NCI-H748 treated with DMSO at 0.1 percent for 48 hours (cell line): ENCODE results near the gene PARD3.
"Not testable (repeated sequence)": the region's sequence is repeated elsewhere in the genome, so short reads cannot be mapped to it uniquely, and the experiment has no call there.

Experiments
- DNase-seq: peaks from one replicate; lab custom pipeline; 2025; lab: John Stamatoyannopoulos, UW

PARD3 gene

DNA sequence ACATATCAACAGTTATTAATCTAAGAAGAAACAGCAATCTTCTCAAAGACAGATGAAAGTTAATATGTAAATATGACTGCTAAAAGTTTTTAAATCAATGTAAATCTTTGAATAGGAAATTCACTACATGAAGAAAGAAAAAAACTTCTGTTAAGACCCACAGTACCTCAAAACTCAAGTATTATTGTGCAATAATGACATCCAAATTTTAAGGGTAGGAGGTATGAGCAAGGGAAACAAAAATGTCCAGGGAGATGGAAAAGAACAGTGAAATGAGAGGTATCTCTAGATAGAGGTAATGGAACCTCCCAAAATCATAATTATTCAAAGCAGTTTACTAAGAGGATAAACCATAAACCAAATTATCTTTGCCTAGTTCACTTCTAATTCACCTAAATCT, 436.8 kb downstream of the PARD3 start:
- DNase-seq = no peak

DNA sequence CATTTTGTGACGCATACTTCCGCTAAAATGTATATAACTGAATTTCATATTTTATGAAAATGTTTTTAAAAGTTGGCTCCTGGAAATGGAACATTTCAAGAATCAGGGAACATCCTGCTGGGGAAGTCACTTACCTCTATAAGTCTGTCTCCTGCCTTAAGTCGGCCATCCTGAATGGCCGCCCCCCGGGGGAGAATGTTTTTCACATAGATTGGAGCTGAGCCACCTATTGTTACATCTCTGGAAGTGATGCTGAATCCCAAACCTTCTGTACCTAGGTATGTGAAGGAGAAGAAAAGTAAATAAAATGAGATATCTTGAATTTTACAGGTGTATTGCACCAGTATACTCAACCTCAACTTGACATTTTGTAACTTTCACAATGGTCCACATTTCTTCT, 437.3 kb downstream of the PARD3 start:
- DNase-seq = no peak

DNA sequence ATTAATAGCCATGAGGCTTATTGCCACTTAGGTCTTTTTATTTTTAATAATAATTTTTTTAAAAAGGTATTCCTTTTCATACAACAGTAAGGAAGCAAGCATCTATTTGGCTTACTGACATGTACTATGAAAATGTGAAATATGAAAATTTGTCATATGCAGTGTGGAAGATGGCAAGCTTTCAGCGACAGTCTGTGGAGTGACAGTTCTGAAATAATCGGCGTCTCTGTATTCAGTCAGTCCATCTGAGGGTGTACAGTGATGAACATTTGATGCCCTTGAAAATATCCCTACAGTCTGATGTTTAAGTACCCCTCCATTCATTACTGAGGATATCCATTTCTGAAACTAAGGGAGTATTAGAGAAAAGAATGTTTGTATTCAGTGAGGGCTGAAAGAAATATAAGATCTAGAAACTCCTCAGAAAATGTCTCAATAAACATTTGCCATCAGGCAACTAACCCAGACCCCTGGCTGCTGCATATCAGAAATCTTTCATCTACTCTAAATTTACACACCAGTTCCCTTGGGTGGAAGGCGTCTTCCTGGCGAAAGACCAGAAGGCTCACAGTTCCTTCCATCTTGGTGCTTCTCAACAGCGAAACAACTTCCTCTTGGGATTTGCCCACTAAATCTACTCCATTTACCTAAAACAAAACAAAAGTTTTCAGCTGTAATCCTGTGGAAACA, 440.6 kb downstream of the PARD3 start:
- DNase-seq = no peak

DNA sequence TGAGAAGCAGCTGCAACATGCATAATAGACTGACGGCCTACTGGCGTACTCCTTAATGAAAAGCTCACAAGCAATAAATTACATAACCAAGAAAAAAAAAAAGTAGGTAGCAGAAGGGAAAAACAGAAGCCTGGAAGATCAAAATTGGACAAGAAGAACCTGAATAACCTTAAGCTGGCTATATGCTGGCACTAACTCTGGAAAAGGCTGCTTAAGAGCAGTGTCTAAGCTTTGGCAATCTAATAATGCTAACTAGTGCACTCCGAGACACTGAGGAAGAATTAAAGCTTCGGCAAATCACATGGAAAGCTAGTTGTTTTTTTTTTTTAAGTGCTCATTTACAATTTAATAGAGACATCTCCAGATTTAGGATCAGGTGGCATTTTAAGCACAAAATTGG, 441.9 kb downstream of the PARD3 start:
- DNase-seq = no peak

DNA sequence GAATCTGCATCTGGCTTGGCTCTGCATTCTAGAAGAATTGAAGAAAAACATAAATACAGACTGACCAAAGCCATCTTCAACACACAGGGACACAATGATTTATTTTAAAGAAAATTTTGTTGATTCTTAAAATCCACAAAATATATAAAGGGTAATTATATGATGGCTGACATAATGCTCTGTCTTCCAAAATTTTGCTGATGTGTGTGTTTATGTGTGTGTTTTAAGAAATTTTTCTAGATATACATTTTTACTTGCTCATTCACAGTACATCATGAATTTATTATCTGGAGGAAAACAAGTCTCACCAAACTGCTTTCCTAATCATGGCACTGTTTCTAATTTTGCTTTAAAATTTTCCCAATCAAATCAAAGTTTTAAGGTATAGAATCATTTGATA, 442.6 kb downstream of the PARD3 start:
- DNase-seq = no peak

DNA sequence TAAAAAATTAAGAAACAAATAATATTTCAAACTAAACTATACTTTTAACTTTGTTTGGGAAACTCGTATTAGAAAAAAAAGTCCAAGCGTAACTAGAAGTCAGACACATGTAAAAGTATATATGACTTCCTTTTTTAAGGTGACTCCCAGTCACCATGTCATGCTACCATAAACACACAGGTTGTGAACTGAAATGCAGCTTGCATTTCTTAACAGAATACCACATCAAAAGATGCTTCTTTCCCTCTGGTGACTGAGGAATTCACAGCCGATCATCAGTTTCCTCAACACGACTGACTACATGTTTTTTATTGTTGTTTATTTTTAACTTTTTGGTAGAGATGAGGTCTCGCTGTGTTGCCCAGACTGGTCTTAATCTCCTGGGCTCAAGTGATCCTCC, 445.0 kb downstream of the PARD3 start:
- no peak for DNase-seq

DNA sequence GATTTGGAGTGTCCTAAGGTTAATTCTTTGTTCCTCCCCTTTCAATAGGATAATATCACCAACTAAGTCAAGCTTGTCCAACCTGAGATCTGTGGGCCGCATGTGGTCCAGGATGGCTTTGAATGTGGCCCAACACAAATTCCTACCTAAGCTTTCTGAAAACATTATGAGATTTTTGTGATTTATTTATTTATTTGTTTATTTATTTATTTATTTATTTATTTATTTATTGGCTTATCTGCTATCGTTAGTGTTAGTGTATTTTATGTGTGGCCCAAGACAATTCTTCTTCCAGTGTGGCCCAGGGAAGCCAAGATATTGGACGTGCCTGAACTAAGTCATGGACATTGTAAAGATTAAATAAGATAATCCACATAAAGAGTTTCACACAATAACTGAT, 446.0 kb downstream of the PARD3 start:
- no peak for DNase-seq

DNA sequence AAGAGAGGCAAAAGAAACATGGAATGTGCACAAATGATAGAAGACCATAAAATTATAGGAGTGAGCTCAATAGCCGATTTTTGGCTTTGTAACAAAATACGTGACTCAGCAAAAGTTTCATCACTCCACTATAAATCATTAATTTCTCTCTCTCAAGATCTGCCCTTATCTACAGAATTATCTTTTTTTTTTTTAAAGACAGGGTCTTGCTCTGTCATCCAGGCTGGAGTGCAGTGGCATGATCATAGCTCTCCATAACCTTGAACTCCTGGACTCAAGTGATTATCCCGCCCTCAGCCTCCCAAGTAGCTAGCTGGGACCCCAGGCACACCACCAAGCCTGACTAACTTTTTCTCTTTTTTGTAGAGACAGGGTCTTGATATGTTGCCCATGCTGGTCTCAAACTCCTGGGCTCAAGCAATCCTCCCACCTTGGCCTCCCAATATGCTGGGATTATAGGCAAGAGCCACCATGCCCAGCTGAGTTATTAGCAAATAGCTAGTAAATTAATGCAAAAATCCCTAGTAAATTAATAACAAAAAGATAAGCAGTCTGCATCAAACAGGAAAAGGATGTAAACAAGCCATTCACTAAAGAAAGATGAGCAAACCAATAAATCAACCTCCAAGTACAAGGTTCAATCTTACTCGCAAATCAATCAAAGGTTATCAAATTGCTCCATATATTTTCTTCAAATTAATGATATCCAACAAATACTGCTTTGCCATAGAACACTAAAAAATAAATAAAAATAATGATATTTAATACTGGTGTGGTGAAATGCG, 450.7 kb downstream of the PARD3 start:
- no peak for DNase-seq

DNA sequence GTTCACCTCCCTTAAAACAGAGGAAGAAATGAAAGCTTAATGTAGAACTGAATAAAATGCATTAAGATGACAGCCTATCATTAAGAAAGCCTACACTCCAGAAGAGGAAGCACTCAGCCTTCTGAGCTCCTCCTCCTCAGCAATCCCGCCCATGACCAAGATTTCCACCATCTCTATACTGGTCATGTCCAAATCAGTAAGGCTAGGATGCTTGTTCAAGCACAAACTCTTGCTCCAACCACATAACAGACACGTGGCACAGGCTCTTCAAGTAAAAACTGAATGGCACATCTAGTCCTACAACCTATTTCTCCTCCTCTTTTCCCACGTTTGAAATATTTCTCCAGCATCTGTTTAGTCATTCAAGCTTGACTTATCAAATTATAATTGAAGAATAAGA, 454.1 kb downstream of the PARD3 start:
- no peak for DNase-seq

DNA sequence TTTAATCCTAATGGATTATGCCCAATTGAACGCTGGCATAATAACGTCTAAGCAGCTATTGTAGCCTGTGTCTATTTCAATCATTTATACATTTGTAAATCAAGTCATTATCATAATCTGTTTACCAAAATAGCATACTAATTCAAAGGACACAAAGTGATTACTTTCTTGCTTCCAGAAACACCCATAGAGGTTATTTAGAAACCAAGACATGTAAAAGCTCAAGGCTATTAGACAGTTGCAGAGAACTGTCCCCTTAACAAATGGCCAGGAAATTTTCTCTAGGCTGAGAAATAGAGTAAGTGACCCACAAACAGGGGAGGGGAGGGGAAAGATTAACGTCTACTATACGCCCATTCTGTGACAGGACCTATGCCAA, 455.7 kb downstream of the PARD3 start:
- DNase-seq = no peak

DNA sequence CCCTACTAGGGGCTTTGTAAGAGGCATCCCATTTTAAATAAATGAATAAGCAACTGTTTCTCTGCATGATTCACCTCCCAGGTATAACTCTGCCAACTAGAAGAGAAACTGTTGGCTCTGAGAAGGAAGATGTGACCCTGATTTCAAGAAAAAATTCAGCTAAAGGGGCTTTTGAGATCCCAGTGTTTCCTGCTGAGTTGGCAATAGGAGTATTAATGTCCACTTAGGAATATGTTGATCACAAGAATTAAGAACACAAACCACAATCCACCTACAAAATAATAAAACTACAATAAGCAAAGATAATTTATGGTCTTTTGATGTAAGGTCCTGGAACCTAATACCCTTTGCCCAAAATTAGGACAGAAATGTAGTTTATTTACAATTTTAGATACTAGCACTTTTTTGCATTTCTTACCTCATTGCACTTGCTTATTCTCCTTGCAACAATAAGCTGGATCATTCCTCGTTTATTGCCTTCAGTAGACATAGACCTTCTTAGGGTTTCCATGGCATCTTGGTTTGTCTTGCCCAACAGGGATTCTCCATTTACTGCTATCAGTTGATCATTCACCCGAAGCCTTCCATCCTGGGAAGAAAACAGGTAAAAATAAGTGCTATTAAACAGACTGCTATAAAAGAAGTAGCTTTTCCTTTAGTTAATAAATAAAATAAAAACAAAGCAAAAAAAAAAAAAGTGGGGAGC, 456.2 kb downstream of the PARD3 start:
- DNase-seq = no peak

DNA sequence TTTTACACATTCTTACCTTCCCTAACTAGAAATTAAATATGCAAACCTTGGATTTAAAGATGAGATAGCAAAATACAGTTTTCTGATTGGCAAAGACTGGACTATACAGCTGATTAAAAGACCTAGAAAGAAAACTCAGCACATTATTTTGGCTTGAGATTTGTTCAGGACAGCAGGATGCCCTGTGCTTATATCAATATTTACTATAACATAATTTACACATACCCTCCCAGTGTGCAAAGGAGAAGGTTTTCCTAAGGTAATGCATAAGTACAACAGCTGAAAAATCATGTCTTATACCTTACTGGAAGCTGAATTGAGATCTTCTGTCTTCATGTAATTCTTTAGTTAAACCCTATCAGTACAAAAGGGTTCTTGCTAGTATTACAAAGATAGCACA, 458.6 kb downstream of the PARD3 start:
- DNase-seq = no peak

DNA sequence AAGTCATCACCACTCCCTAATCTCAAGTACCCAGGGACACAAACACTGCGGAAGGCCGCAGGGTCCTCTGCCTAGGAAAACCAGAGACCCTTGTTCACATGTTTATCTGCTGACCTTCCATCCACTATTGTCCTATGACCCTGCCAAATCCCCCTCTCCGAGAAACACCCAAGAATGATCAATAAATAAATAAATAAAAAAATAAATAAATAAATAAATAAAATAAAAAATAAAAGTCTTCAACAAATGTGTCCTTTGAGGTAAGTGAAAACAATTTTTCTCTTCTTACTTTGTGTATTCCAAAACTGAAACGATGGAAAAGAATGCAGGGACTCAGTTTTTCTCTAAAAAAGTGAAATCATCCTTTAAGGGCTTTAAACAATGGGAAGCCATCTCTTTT, 461.6 kb downstream of the PARD3 start:
- not testable (repeated sequence) for DNase-seq

DNA sequence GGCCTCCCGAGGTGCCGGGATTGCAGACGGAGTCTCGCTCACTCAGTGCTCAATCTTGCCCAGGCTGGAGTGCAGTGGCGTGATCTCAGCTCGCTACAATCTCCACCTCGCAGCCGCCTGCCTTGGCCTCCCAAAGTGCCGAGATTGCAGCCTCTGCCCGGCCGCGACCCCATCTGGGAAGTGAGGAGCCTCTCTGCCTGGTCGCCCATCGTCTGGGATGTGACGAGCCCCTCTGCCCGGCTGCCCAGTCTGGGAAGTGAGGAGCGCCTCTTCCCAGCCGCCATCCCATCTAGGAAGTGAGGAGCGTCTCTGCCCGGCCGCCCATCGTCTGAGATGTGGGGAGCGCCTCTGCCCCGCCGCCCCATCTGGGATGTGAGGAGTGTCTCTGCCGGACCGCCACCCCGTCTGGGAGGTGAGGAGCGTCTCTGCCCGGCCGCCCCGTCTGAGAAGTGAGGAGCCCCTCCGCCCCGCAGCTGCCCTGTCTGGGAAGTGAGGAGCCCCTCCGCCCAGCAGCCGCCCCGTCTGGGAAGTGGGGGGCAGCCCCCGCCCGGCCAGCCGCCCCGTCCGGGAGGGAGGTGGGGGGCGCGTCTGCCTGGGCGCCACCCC, 462.4 kb downstream of the PARD3 start:
- DNase-seq = not testable (repeated sequence)

DNA sequence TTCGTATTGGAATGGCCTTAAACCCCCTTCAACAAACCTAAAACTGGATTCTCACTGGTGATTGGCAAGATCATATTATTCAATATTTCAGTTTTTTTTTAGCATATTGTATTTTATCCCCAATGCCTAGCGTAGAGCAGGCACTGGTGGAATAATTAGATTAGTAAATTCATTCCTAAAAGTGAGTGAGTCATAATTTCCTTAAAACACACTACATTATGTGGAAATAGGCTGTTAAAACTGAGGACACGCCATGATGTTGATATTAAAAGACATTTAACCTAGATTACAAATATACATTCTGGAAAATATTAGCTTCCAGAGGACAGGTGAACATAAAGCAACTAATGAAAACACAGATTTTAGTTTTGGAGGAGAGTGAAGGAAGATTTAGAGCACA, 463.9 kb downstream of the PARD3 start:
- no peak for DNase-seq

DNA sequence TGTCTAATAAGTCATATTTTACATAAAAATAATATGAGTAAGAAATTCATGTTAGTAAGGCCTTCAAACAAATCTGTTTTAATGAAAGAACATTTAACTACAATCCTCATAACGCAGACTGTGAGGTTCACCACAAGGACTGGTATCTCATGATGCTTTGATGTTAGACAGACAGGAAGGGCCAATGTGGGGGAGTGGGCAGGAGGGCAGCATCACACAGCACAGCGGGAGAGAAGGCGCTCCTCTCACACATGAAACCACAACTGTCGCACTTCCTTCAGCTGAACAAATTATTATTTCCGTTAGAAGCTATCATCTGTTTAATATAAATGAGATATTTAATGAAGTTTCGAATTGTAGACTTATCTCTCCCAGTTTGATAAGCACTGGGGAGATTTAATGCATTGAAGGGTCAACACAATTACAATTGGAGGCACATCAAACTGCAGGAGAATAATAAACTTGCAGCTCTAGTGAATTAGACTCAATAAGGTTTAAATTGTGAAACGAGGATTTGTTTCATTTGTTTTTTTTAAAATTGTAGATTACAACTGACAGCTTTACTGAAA, 466.1 kb downstream of the PARD3 start:
- no peak for DNase-seq

DNA sequence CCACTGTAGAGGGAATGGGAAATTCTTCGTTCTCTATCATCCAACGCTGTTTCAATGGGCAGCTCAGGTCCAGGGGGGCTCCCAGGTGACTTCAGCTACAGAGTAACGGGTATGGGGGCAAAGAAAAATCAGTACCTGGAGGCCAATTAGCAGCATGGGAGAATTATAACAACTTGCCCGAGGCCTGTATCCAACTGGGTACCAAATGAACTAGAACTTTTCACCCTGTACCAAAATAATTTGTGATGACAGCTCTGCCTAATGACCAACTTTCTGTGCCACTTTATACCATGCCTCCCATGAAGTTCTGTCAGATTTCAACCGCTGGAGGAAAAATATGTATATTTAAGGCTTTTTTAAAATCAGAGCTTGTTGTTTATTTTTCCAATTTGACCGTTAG, 467.1 kb downstream of the PARD3 start:
- DNase-seq = no peak

DNA sequence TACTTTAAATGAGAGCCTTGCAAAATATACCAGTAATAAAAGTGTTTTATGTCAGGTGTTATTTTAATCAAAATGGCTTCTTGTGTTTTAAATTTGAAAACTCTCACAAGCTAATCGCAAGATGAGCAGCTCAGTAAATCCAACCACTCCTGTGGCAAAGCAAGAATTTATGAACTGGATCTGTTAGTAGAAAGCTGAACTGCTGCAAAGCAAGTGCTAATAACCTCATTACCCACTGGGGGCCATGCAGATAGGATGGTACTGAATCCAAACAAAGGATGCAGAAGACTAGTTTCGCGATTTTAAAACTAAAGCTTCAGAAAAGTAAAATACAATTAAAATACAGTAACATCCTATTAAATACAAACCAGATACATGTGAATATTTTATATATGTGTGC, 468.0 kb downstream of the PARD3 start:
- DNase-seq = no peak

DNA sequence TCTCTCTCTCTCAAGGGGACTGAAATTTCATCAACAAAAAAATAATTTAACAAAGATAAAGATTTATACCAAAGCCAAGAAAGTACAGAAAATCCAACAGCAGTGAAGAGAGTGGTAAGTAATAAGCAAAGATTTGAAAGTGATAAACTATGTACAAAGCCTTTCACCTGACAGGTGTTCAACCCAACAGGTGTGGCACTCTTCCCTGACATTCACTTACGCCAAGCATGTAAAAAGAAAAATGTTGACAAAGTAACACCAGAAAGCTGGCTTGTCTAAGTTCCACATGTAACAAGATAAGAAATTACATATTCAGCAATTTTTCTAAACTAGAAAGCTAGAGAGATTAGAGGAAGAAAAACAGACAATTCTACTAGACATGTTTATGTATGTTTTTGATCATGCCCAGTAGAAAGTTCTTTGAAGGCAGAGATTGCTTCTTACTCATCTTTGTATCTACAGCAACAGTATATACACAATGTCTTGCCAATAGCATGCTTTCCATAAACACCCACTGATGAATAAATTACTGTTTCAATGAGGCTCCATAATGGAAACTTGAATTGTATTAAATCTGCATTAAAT, 468.5 kb downstream of the PARD3 start:
- DNase-seq = peak; percentile 3

DNA sequence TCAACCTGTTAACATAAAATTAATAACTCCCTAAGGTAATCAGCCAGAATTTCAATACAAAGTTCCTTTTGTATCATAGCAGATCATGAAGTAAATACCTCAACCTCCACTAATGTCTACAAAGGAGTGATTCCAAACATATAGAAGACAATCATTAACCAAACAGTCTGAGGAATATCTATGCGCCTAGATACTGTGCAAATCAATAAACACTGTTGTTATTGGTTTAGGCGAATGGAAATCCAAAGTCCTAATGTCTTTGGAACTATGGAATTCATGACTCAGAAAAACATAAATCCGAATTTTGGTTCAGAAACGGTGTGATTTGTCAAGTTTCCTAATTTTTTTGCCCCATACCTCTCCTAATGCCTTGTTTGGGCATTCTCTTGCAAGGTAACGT, 469.7 kb downstream of the PARD3 start:
- DNase-seq = no peak

DNA sequence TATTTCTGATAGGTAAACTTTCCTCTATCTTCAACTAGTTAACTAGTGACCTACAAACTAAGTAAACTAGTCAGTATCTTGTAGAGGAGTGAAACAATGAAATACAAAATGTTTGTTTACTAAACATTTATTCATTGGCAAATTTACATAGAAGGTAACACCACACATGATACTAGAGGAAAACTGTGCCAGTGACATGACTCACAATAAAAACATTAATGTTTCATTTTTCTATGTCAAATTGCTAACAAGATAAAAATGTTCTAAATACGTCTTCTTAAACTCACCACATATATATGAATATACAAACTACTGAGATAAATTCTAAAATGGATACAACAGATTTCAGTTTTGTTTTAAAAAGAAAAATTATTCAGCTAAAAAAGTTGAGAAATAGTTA, 471.3 kb downstream of the PARD3 start:
- DNase-seq = no peak

DNA sequence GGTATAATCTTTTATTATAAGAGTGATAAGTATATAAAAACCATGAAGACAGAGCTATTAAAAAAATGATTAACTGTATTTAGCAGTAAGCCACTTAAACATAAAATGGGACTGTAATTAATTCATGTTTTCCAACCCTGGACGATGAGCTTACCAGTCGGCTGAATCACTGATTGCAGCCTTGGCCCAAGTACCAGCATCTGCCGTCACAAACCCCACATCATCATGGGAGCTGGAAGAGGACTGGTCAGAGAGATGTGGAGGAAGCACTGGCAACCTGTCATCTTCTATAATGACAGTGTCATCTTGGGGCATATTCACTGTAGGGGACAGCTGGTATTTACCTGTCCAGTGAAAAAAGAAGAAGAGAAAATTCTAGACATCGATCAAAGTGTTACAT, 473.6 kb downstream of the PARD3 start:
- DNase-seq = peak; percentile 30
